ENCODE data around the gene C11orf24. TPM values are rescaled to one million over a fixed set of nuclear protein-coding genes. Genes with fewer than 3 reads are reported as not detected.

The C11orf24 gene
- total and polyA plus RNA-seq, 9 of the 15 experiments (the other 6 are each of a cell fraction or from before 2014, with no cell fraction given), result 2.0 to 65.2 (median 32.5) TPM

DNA sequence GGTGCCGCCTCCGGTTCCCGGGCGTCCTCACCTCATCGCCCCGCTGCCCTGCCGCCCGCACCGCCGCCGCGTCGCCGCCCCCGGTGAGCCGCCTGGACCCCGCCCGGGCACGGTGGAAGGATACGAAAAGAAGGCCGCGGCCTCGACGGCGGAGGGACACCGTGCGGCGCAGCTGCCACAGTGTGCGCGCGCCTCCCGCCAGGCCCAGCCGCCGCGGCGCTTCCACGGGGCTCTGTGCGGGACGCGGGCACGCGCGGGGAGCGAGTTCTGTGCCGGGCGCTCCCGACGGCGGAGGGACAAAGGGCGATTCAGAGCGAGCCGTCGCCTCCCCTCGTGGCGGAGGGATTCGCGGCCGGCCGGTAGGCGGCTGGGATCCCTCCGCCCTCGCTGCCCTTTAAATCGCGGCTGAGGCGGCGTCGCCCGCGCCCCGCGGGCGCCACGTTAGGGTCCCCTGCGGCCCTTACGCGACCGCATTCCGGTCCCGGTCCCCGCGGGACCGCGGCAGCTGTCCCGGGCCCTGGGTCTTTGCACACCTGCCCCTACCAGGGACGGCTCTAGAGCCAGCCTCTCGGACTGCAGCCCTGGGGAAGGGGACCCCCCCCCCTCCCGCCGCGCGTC, 58.1 kb downstream of the C11orf24 start (continued):
- TF ChIP-seq ZNF395 (CRISPR knock-in tag; IDR thresholded peaks at IDR 0.05) (peak; percentile 88), SNRNP70 (optimal IDR thresholded peaks at IDR 0.05; ENCODE audit: low read depth, low read length) (no peak), ZFP36 (IDR thresholded peaks at IDR 0.05; ENCODE audit: low read depth, low read length, partially characterized antibody) (no peak), ZNF274 (IDR thresholded peaks at IDR 0.05; ENCODE audit: borderline replicate concordance, low read depth, low read length) (no peak), MXI1 (IDR thresholded peaks at IDR 0.05; ENCODE audit: low read depth, low read length) (peak; percentile 46; the same call in 1 of the 2 replicates), PTRF (tag; IDR thresholded peaks at IDR 0.05) (no peak), ZNF75A (CRISPR knock-in tag; IDR thresholded peaks at IDR 0.05) (no peak), SUPT5H (IDR thresholded peaks at IDR 0.05) (peak; percentile 84), FOSL1 (tag; conservative IDR thresholded peaks at IDR 0.05) (peak; percentile 64), ZNF592 (IDR thresholded peaks at IDR 0.05) (peak; percentile 76; the same call in 1 of the 2 replicates), ZNF239 (CRISPR knock-in tag; IDR thresholded peaks at IDR 0.05) (no peak), ZNF668 (CRISPR knock-in tag; IDR thresholded peaks at IDR 0.05) (no peak), POLR2B (IDR thresholded peaks at IDR 0.05; ENCODE audit: low read depth, partially characterized antibody) (peak; percentile 78), TFE3 (CRISPR knock-in tag; IDR thresholded peaks at IDR 0.05) (no peak)
- TF ChIP-seq, protein P1, sequence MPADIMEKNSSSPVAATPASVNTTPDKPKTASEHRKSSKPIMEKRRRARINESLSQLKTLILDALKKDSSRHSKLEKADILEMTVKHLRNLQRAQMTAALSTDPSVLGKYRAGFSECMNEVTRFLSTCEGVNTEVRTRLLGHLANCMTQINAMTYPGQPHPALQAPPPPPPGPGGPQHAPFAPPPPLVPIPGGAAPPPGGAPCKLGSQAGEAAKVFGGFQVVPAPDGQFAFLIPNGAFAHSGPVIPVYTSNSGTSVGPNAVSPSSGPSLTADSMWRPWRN (IDR thresholded peaks at IDR 0.05; ENCODE audit: low read depth), result no peak
- TF ChIP-seq, protein P2, sequence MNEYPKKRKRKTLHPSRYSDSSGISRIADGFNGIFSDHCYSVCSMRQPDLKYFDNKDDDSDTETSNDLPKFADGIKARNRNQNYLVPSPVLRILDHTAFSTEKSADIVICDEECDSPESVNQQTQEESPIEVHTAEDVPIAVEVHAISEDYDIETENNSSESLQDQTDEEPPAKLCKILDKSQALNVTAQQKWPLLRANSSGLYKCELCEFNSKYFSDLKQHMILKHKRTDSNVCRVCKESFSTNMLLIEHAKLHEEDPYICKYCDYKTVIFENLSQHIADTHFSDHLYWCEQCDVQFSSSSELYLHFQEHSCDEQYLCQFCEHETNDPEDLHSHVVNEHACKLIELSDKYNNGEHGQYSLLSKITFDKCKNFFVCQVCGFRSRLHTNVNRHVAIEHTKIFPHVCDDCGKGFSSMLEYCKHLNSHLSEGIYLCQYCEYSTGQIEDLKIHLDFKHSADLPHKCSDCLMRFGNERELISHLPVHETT (CRISPR knock-in tag; conservative IDR thresholded peaks at IDR 0.05 in 1 of 2, IDR thresholded peaks at IDR 0.05 in 1 of 2), result peak in 1 of 2 experiments; percentile 92; a peak in 1 of 4 replicates
- TF ChIP-seq, protein P3, sequence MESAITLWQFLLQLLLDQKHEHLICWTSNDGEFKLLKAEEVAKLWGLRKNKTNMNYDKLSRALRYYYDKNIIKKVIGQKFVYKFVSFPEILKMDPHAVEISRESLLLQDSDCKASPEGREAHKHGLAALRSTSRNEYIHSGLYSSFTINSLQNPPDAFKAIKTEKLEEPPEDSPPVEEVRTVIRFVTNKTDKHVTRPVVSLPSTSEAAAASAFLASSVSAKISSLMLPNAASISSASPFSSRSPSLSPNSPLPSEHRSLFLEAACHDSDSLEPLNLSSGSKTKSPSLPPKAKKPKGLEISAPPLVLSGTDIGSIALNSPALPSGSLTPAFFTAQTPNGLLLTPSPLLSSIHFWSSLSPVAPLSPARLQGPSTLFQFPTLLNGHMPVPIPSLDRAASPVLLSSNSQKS (CRISPR knock-in tag; IDR thresholded peaks at IDR 0.05), result no peak
